ENCODE results near the gene ITPR1.

The ITPR1 gene

DNA sequence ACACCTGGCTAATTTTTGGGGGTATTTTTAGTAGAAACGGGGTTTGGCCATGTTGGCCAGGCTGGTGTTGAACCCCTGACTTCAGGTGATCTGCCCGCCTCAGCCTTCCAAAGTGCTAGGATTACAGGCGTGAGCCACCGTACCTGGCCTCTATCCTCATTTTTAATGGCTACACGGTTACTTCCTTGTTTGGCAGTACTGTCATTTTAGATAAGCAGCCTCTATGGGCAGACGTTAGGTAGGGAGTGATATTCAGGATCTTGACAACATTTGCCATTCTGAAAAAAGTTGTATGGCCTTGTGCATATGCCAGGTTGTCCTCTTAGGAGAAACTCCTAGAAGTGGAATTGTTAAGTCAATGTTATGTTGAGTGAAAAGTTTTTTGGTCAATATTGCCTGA, 141.7 kb downstream of the ITPR1 start:
- CTCF ChIA-PET: no interaction called here
- POLR2A ChIA-PET: no interaction called here
- DNase-seq (ENCODE audit: extremely low spot score): no peak
- TF ChIP-seq BHLHE40 (IDR thresholded peaks at IDR 0.05; ENCODE audit: borderline replicate concordance) (no peak), LEF1 (IDR thresholded peaks at IDR 0.05; ENCODE audit: borderline replicate concordance) (no peak), ARNT (IDR thresholded peaks at IDR 0.05) (no peak), HDGF (IDR thresholded peaks at IDR 0.05; ENCODE audit: borderline replicate concordance) (no peak), ZNF384 (IDR thresholded peaks at IDR 0.05) (no peak), FOXA1 (IDR thresholded peaks at IDR 0.05) (no peak), NFRKB (IDR thresholded peaks at IDR 0.05) (no peak), SUZ12 (IDR thresholded peaks at IDR 0.05) (no peak), SP1 (IDR thresholded peaks at IDR 0.05) (no peak), ELF4 (IDR thresholded peaks at IDR 0.05) (no peak)

GRCh38 chr3:4637265-4637664, 144.1 kb downstream of the ITPR1 start:
- no peak for DNase-seq (ENCODE audit: extremely low spot score)
- ChIA-PET POLR2A (no interaction called here), CTCF (interaction anchor here (0.7 kb wide), 1 partner anchor 421 kb away, joined by 4 read pairs; no protein-coding TSS in a partner anchor)
- TF ChIP-seq ZNF384 (IDR thresholded peaks at IDR 0.05) (no peak), PKNOX1 (IDR thresholded peaks at IDR 0.05) (no peak)

GRCh38 chr3:4641863-4642563, 148.9 kb downstream of the ITPR1 start:
- POLR2A ChIA-PET: no interaction called here
- no peak for DNase-seq (ENCODE audit: extremely low spot score)
- CTCF ChIA-PET: interaction anchor here (0.9 to 1.0 kb wide), 2 partner anchors 8 to 291 kb away, joined by 3 to 4 read pairs; no protein-coding TSS in a partner anchor
- TF ChIP-seq PKNOX1 (IDR thresholded peaks at IDR 0.05) (no peak), FOXM1 (IDR thresholded peaks at IDR 0.05; ENCODE audit: borderline replicate concordance) (no peak), LEF1 (IDR thresholded peaks at IDR 0.05; ENCODE audit: borderline replicate concordance) (no peak), TARDBP (IDR thresholded peaks at IDR 0.05) (no peak), CTBP1 (IDR thresholded peaks at IDR 0.05; ENCODE audit: borderline replicate concordance) (no peak), HDGF (IDR thresholded peaks at IDR 0.05; ENCODE audit: borderline replicate concordance) (no peak), FOXA1 (IDR thresholded peaks at IDR 0.05) (no peak), FOXK2 (IDR thresholded peaks at IDR 0.05) (no peak), SUZ12 (IDR thresholded peaks at IDR 0.05) (no peak), ARNT (IDR thresholded peaks at IDR 0.05) (no peak), NFRKB (IDR thresholded peaks at IDR 0.05) (no peak), BHLHE40 (IDR thresholded peaks at IDR 0.05; ENCODE audit: borderline replicate concordance) (no peak), ELF4 (IDR thresholded peaks at IDR 0.05) (no peak), ZNF384 (IDR thresholded peaks at IDR 0.05) (no peak), L3MBTL2 (conservative IDR thresholded peaks at IDR 0.05) (no peak), SP1 (IDR thresholded peaks at IDR 0.05) (no peak)

DNA sequence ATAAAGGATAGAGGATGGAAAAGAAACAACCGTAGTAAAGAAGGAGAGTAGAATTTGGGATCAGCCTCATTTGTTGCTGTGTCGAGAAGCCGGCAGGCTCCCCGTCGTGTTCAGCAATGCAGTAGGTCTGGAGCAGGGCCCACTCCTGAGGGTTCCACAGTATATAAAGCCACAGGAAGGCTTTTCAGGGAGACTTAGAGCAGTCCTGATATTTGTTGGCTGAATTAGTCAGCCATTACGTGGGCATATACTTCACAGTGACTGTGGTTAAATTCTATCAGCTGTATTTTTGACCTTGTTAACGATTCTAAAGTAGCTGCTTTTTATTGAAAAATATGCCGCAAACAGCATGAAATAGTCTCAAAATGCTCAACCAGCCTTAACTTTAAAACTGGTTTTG, 149.5 kb downstream of the ITPR1 start:
- ChIA-PET CTCF (interaction anchor here (0.9 to 1.0 kb wide), 2 partner anchors 9 to 291 kb away, joined by 3 to 4 read pairs; no protein-coding TSS in a partner anchor), POLR2A (no interaction called here)
- DNase-seq (ENCODE audit: extremely low spot score): no peak
- TF ChIP-seq ELF4 (IDR thresholded peaks at IDR 0.05): no peak
- no peak for TF ChIP-seq PKNOX1 (IDR thresholded peaks at IDR 0.05)
- TF ChIP-seq TARDBP (IDR thresholded peaks at IDR 0.05): no peak
- no peak for TF ChIP-seq FOXK2 (IDR thresholded peaks at IDR 0.05)
- TF ChIP-seq FOXA1 (IDR thresholded peaks at IDR 0.05): no peak
- no peak for TF ChIP-seq BHLHE40 (IDR thresholded peaks at IDR 0.05; ENCODE audit: borderline replicate concordance)
- TF ChIP-seq NFRKB (IDR thresholded peaks at IDR 0.05): no peak
- no peak for TF ChIP-seq FOXM1 (IDR thresholded peaks at IDR 0.05; ENCODE audit: borderline replicate concordance)
- no peak for TF ChIP-seq L3MBTL2 (conservative IDR thresholded peaks at IDR 0.05)
- TF ChIP-seq ARNT (IDR thresholded peaks at IDR 0.05): no peak
- TF ChIP-seq SUZ12 (IDR thresholded peaks at IDR 0.05): no peak
- TF ChIP-seq SP1 (IDR thresholded peaks at IDR 0.05): no peak
- no peak for TF ChIP-seq HDGF (IDR thresholded peaks at IDR 0.05; ENCODE audit: borderline replicate concordance)
- no peak for TF ChIP-seq ZNF384 (IDR thresholded peaks at IDR 0.05)
- no peak for TF ChIP-seq LEF1 (IDR thresholded peaks at IDR 0.05; ENCODE audit: borderline replicate concordance)
- no peak for TF ChIP-seq CTBP1 (IDR thresholded peaks at IDR 0.05; ENCODE audit: borderline replicate concordance)

DNA sequence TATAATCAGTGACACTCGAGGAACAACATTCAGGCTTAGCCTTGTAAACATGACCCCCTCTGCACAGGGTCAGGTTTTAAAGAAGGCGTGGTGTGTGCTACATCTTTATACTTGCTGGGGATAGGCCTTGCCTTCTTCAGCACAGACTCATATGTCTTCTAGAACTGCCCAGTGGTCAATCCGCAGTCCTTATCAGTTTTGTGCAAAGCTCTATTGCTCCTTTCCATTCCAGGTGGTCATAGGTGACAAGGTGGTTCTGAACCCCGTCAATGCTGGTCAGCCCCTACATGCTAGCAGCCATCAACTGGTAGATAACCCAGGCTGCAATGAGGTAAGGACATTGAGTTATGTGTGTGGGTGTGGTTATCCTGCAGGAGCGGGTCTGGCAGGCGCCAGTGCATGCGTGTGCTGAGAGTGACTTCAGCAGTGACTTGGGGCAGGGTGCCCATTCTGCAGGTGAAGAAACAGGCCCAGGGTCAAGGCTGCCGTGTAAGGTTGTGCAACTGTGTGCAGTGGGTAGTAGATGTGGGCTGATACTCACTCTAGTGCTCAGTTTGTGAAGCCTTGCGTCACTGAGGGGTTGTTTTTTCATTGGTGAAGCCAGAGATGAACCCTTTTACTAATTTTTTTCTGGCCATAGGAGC, 150.9 kb downstream of the ITPR1 start:
- TF ChIP-seq ZNF384 (IDR thresholded peaks at IDR 0.05) (no peak), CTBP1 (IDR thresholded peaks at IDR 0.05; ENCODE audit: borderline replicate concordance) (no peak), SP1 (IDR thresholded peaks at IDR 0.05) (no peak), ARNT (IDR thresholded peaks at IDR 0.05) (no peak), LEF1 (IDR thresholded peaks at IDR 0.05; ENCODE audit: borderline replicate concordance) (no peak), ELF4 (IDR thresholded peaks at IDR 0.05) (no peak), NFRKB (IDR thresholded peaks at IDR 0.05) (no peak), HDGF (IDR thresholded peaks at IDR 0.05; ENCODE audit: borderline replicate concordance) (no peak), FOXM1 (IDR thresholded peaks at IDR 0.05; ENCODE audit: borderline replicate concordance) (no peak), L3MBTL2 (conservative IDR thresholded peaks at IDR 0.05) (no peak), PKNOX1 (IDR thresholded peaks at IDR 0.05) (no peak), TARDBP (IDR thresholded peaks at IDR 0.05) (no peak), FOXA1 (IDR thresholded peaks at IDR 0.05) (no peak), BHLHE40 (IDR thresholded peaks at IDR 0.05; ENCODE audit: borderline replicate concordance) (no peak), SUZ12 (IDR thresholded peaks at IDR 0.05) (no peak), FOXK2 (IDR thresholded peaks at IDR 0.05) (no peak)
- CTCF ChIA-PET: no interaction called here
- POLR2A ChIA-PET: no interaction called here
- no peak for DNase-seq (ENCODE audit: extremely low spot score)

Data from HEK293T (cell line).